ENCODE measurements around the gene LAMA5. TPM values are rescaled to one million over a fixed set of nuclear protein-coding genes. Genes with fewer than 3 reads are reported as not detected.

LAMA5 gene
- total and polyA plus RNA-seq, 2 donors (not counting 1 experiment from before 2014, with no cell fraction given), result 52.9 to 83.5 TPM

DNA sequence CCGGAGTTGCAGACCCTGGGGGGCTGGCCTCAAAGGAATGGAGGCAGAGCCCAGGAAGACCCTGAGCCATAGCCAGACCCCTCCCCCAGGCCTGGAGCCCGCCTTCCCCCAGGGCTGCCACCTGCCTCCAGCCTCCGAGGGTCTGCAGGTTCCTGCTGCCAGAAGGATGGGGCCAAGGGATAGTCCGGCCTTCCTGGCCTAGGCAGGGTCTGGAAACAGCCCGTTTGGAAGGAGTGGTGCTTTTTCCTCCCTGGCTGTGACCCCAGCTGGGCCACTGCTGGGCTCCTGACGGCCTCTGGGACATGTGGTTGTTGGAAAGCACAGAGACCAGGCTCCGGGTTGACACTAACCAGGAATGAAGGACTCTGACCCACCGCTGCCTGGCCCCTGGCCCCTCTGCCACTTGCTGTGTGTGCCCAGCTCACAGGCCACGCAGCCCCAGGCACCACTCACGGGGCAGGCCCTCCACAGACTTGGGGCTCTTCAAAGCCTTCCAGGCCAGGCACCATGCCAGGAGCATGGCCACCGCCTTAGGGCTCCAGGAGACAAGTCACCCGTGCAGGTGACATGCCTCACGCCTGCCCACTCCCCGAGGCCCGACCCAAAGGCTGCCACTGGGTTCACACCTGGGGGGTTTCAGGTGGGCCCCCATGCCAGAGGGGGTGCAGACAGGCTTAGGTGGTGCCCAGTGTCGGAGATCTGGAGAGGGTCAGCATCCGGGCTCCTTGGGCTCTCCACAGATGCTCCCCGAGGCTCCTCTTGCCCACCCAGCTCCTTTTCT lies 3.9 kb upstream of the LAMA5 start:
- POLR2A ChIA-PET, result no interaction called here

More for the DNA sequence above, 3.9 kb upstream of the LAMA5 start:
- H3K4me1 ChIP-seq (ENCODE audit: control insufficient read depth in 2 of 2, insufficient read depth in 2 of 2, low read length in 2 of 2), result peaks cover 22 to 27% of the 10 kb centered on the region in 2 donors
- no peaks in the 10 kb centered on the region for H3K36me3 ChIP-seq (replicated peaks in 1 of 2; ENCODE audit: control extremely low read depth in 1 of 2, control insufficient read depth in 1 of 2, extremely low read depth in 1 of 2, insufficient read depth in 2 of 2, low read length in 1 of 2)
- no peak for TF ChIP-seq EZH2 (IDR thresholded peaks at IDR 0.05; ENCODE audit: borderline replicate concordance, insufficient read depth, low read depth, low read length, poor library complexity, severe bottlenecking)
- TF ChIP-seq, protein P1, sequence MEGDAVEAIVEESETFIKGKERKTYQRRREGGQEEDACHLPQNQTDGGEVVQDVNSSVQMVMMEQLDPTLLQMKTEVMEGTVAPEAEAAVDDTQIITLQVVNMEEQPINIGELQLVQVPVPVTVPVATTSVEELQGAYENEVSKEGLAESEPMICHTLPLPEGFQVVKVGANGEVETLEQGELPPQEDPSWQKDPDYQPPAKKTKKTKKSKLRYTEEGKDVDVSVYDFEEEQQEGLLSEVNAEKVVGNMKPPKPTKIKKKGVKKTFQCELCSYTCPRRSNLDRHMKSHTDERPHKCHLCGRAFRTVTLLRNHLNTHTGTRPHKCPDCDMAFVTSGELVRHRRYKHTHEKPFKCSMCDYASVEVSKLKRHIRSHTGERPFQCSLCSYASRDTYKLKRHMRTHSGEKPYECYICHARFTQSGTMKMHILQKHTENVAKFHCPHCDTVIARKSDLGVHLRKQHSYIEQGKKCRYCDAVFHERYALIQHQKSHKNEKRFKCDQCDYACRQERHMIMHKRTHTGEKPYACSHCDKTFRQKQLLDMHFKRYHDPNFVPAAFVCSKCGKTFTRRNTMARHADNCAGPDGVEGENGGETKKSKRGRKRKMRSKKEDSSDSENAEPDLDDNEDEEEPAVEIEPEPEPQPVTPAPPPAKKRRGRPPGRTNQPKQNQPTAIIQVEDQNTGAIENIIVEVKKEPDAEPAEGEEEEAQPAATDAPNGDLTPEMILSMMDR (IDR thresholded peaks at IDR 0.05), result no peak
- H3K9ac ChIP-seq (ENCODE audit: low read length), result no peak overlapping the region
- H2AFZ ChIP-seq (ENCODE audit: insufficient read depth, low read depth, low read length, poor library complexity, severe bottlenecking), result no peak overlapping the region
- H3K27ac ChIP-seq (ENCODE audit: low read length in 2 of 2), result no peak overlapping the region
- no peak overlapping the region for H3K4me3 ChIP-seq (ENCODE audit: control extremely low read depth in 1 of 5, extremely low read depth in 1 of 5, insufficient read depth in 1 of 5, low read depth in 2 of 5, low read length in 4 of 5)
- 76% methylated on average over 17 of the region's 18 CpGs for WGBS (ENCODE audit: insufficient coverage)
- ATAC-seq (ENCODE audit: low read depth) (no peak), DNase-seq (no peak)
- peaks cover 11% of the 10 kb centered on the region for H3K4me1 Mint-ChIP-seq
- CTCF ChIA-PET, result interaction anchor here (1.1 kb wide), 1 partner anchor 11 kb away, joined by 4 read pairs; no protein-coding TSS in a partner anchor
- H3K9me3 ChIP-seq (ENCODE audit: control extremely low read depth in 1 of 3, control insufficient read depth in 2 of 3, insufficient read depth in 1 of 3, low read length in 2 of 3), result peaks cover 0 to 4% (median 0%) of the 10 kb centered on the region in 3 donors
- intact Hi-C loops (cut with micrococcal nuclease), result no loop called here
- no peaks in the 10 kb centered on the region for H3K79me2 ChIP-seq (ENCODE audit: control insufficient read depth, insufficient read depth, low read length)
- no peaks in the 10 kb centered on the region for H3K9me3 Mint-ChIP-seq (ENCODE audit: insufficient read depth)
- H3K27ac Mint-ChIP-seq, result no peak overlapping the region
- H3K4me3 Mint-ChIP-seq, result no peak overlapping the region
- H4K20me1 ChIP-seq (ENCODE audit: control insufficient read depth, insufficient read depth, low read length, poor library complexity, severe bottlenecking), result no peaks in the 10 kb centered on the region
- H3K27me3 ChIP-seq (replicated peaks in 1 of 4; ENCODE audit: control extremely low read depth in 1 of 4, control insufficient read depth in 3 of 4, insufficient read depth in 4 of 4, low read length in 3 of 4), result peaks cover 0 to 44% (median 12%) of the 10 kb centered on the region in 4 experiments
- H3K4me2 ChIP-seq (replicated peaks; ENCODE audit: low read depth, low read length, poor library complexity, severe bottlenecking), result no peak overlapping the region
- peaks cover 6% of the 10 kb centered on the region for H3K27me3 Mint-ChIP-seq

Data from B cell (primary cell).